H9 (cell line): ENCODE results near the gene SACM1L. TPM values are rescaled to one million over a fixed set of nuclear protein-coding genes. Genes with fewer than 3 reads are reported as not detected.

Experiments
- DNase-seq: peaks from one replicate; pipeline ENCODE4 v3.0.0-alpha.2; 2017
- H2AFZ ChIP-seq: one replicate; pipeline ENCODE4 v1.6.1; 2013; ENCODE audit warnings: mild to moderate bottlenecking, low read length, control low read depth, moderate library complexity
- H2AK5ac ChIP-seq: 2 replicates; pipeline ENCODE4 v1.6.1; 2013; ENCODE audit warnings: low read length, control low read depth, mixed read lengths; ENCODE audit not compliant: insufficient read length
- H2BK120ac ChIP-seq: one replicate; pipeline ENCODE4 v1.6.1; 2013; ENCODE audit warnings: low read depth, mild to moderate bottlenecking, low read length, control low read depth, inconsistent platforms; ENCODE audit not compliant: poor library complexity, severe bottlenecking
- H2BK12ac ChIP-seq: 2 replicates; pipeline ENCODE4 v1.6.1; 2013; ENCODE audit warnings: low read length, control low read depth, mixed read lengths, low read depth; ENCODE audit not compliant: insufficient read length
- H2BK15ac ChIP-seq: 2 replicates; pipeline ENCODE4 v1.6.1; 2013; ENCODE audit warnings: low read depth, low read length, control low read depth
- H2BK20ac ChIP-seq: one replicate; pipeline ENCODE4 v1.6.1; 2013; ENCODE audit warnings: low read depth, mild to moderate bottlenecking, low read length, control low read depth, inconsistent platforms; ENCODE audit not compliant: poor library complexity, severe bottlenecking
- H2BK5ac ChIP-seq: 2 replicates; pipeline ENCODE4 v1.6.1; 2013; ENCODE audit warnings: low read length, control low read depth, mixed read lengths; ENCODE audit not compliant: insufficient read length
- H3K14ac ChIP-seq: 2 replicates; pipeline ENCODE4 v1.6.1; 2013; ENCODE audit warnings: low read length, control low read depth; ENCODE audit not compliant: insufficient read depth
- H3K18ac ChIP-seq: 2 replicates; pipeline ENCODE4 v1.6.1; 2013; ENCODE audit warnings: low read depth, mild to moderate bottlenecking, mixed read lengths, low read length, control low read depth; ENCODE audit not compliant: insufficient read length
- H3K23ac ChIP-seq: 2 replicates; pipeline ENCODE4 v1.6.1; 2013; ENCODE audit warnings: low read length, control low read depth, mixed read lengths, low read depth; ENCODE audit not compliant: insufficient read length
- H3K23me2 ChIP-seq: 2 replicates; pipeline ENCODE4 v1.6.1; 2013; ENCODE audit warnings: low read depth, mild to moderate bottlenecking, mixed read lengths, low read length, control low read depth; ENCODE audit not compliant: insufficient read length, poor library complexity, severe bottlenecking
- H3K27ac ChIP-seq: 2 replicates; pipeline ENCODE4 v1.5.1; 2013; ENCODE audit warnings: low read length, control low read depth, mixed read lengths, low read depth; ENCODE audit not compliant: insufficient read length
- H3K27me3 ChIP-seq: 2 replicates; pipeline ENCODE4 v1.6.1; 2013; ENCODE audit warnings: low read length, control low read depth, inconsistent platforms; ENCODE audit not compliant: insufficient read depth
- H3K4ac ChIP-seq: 2 replicates; pipeline ENCODE4 v1.6.1; 2013; ENCODE audit warnings: low read depth, mild to moderate bottlenecking, control low read depth, inconsistent platforms, low read length, moderate library complexity
- H3K4me1 ChIP-seq: 2 replicates; pipeline ENCODE4 v1.6.1; 2013; ENCODE audit warnings: low read length, control low read depth, inconsistent platforms; ENCODE audit not compliant: insufficient read depth
- H3K4me2 ChIP-seq: 2 replicates; pipeline ENCODE4 v1.6.1; 2013; ENCODE audit warnings: low read length, control low read depth, mixed read lengths; ENCODE audit not compliant: insufficient read length, insufficient read depth
- H3K56ac ChIP-seq: 2 replicates; pipeline ENCODE4 v1.6.1; 2013; ENCODE audit warnings: low read depth, mild to moderate bottlenecking, mixed read lengths, low read length, control low read depth; ENCODE audit not compliant: insufficient read length
- H3K79me1 ChIP-seq: 2 replicates; pipeline ENCODE4 v1.6.1; 2013; ENCODE audit warnings: low read depth, mild to moderate bottlenecking, moderate library complexity, low read length, control low read depth, inconsistent platforms; ENCODE audit not compliant: insufficient read depth, poor library complexity, severe bottlenecking
- H3K79me2 ChIP-seq: 2 replicates; pipeline ENCODE4 v1.6.1; 2013; ENCODE audit warnings: low read length, control low read depth, inconsistent platforms; ENCODE audit not compliant: insufficient read depth
- H3K9ac ChIP-seq: 2 replicates; pipeline ENCODE4 v1.6.1; 2013; ENCODE audit warnings: low read length, control low read depth, mixed read lengths; ENCODE audit not compliant: insufficient read length; ENCODE audit errors: extremely low read depth
- H3K9me3 ChIP-seq: one replicate; pipeline ENCODE4 v1.6.1; 2013; ENCODE audit warnings: low read depth, low read length, inconsistent platforms; ENCODE audit not compliant: control insufficient read depth
- H3T11ph ChIP-seq: one replicate; pipeline ENCODE4 v1.6.1; 2013; ENCODE audit warnings: mild to moderate bottlenecking, low read length, control low read depth, inconsistent platforms
- H4K20me1 ChIP-seq: one replicate; pipeline ENCODE4 v1.6.1; 2013; ENCODE audit not compliant: control insufficient read depth, insufficient read length, insufficient read depth
- H4K5ac ChIP-seq: 2 replicates; pipeline ENCODE4 v1.6.1; 2013; ENCODE audit warnings: low read depth, mild to moderate bottlenecking, mixed read lengths, low read length, control low read depth; ENCODE audit not compliant: insufficient read length
- H4K8ac ChIP-seq: replicated peaks from 2 replicates; pipeline ENCODE4 v1.6.1; 2013; ENCODE audit warnings: low read length, control low read depth, mixed read lengths, low read depth; ENCODE audit not compliant: insufficient read length
- H4K91ac ChIP-seq: 2 replicates; pipeline ENCODE4 v1.6.1; 2013; ENCODE audit warnings: low read depth, mild to moderate bottlenecking, moderate library complexity, mixed read lengths, low read length, control low read depth; ENCODE audit not compliant: insufficient read length
- H3K27ac Mint-ChIP-seq, 3 experiments: 2 replicates in 2 of 3; 3 replicates in 1 of 3; pipeline ENCODE4 v1.8.0; 2020 to 2021; ENCODE audit warnings: mixed read lengths in 3 of 3, mild to moderate bottlenecking in 1 of 3, moderate library complexity in 1 of 3
- H3K27me3 Mint-ChIP-seq: 2 replicates; pipeline ENCODE4 v1.8.0; 2021; ENCODE audit warnings: low read depth, mild to moderate bottlenecking, moderate library complexity, mixed read lengths
- H3K36me3 Mint-ChIP-seq, 3 experiments: 2 replicates in 2 of 3; 3 replicates in 1 of 3; pipeline ENCODE4 v1.8.0; 2020 to 2021; ENCODE audit warnings: low read depth in 3 of 3, mixed read lengths in 3 of 3; ENCODE audit not compliant: insufficient read depth in 1 of 3
- H3K4me1 Mint-ChIP-seq, 2 experiments: 2 replicates each; pipeline ENCODE4 v1.8.0; 2020; ENCODE audit warnings: mixed read lengths in 2 of 2
- H3K4me3 Mint-ChIP-seq, 2 experiments: 2 replicates in 1 of 2; 3 replicates in 1 of 2; pipeline ENCODE4 v1.8.0; 2020 to 2021; ENCODE audit warnings: mild to moderate bottlenecking in 2 of 2, mixed read lengths in 2 of 2, moderate library complexity in 1 of 2
- H3K9me3 Mint-ChIP-seq, 2 experiments: 2 replicates in 1 of 2; 3 replicates in 1 of 2; pipeline ENCODE4 v1.8.0; 2020; ENCODE audit warnings: mild to moderate bottlenecking in 2 of 2, mixed read lengths in 2 of 2, moderate library complexity in 1 of 2
- WGBS: extraction: QIAGEN DNeasy Blood & Tissue Kit; methylation state at CpG from one replicate; pipeline ENCODE4 v1.1.7; 2013; ENCODE audit warnings: missing lambda C conversion rate, low lambda C conversion rate, mixed read lengths; ENCODE audit not compliant: insufficient read length; ENCODE audit errors: extremely low coverage; 5-methylcytosine and 5-hydroxymethylcytosine counted together
- total RNA-seq: library from RNA; stranded (reverse); gene quantifications from 2 replicates; pipeline ENCODE4 v1.2.1, GENCODE V29; 2021
- TF ChIP-seq, protein P1 (sequence below): fragments of 200-600 bp; sonication (generic); conservative IDR thresholded peaks from 3 replicates; pipeline ENCODE4 v1.8.0; 2021; ENCODE audit warnings: antibody characterized with exemption, mild to moderate bottlenecking

Gene SACM1L
- total RNA-seq, 1 experiment from 2014 or later: 52.8 TPM

DNA sequence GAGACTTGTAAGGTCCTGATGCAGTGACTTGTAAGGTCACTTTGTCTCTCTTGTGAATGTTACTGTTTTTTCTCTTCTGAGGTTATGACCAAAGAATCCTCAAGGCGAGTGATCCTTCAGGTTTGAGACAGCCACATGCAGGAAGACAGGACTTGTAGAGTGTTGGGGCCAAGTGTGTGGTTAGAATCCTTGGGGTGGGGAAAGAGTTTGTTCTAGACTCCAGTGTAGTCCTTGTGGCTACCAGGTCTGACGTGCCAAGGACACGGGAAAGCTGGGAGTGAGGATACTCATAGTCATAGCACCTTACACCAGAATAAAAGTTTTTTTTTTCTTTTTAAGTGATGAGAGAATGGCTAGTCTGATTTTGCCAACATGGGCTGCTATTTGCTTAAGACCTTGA is 7.3 kb upstream of the SACM1L start:
- Histone ChIP-seq H3K23ac (no peak overlapping the region), H2BK5ac (no peak overlapping the region), H2BK12ac (no peak overlapping the region), H3K4ac (no peak overlapping the region), H3K79me2 (no peaks in the 10 kb centered on the region), H4K5ac (no peak overlapping the region), H2BK120ac (no peak overlapping the region), H4K8ac (no peak overlapping the region), H3T11ph (no peak overlapping the region), H4K91ac (no peak overlapping the region), H2BK20ac (no peak overlapping the region), H3K4me1 (peaks cover 13% of the 10 kb centered on the region), H3K56ac (no peak overlapping the region), H3K79me1 (no peaks in the 10 kb centered on the region), H3K27ac (no peak overlapping the region), H3K27me3 (no peaks in the 10 kb centered on the region), H3K23me2 (no peaks in the 10 kb centered on the region), H2AK5ac (no peak overlapping the region), H3K9ac (no peak overlapping the region), H2AFZ (no peak overlapping the region), H3K18ac (no peak overlapping the region), H3K9me3 (no peaks in the 10 kb centered on the region), H3K14ac (no peak overlapping the region), H3K4me2 (no peak overlapping the region), H2BK15ac (no peak overlapping the region), H4K20me1 (no peaks in the 10 kb centered on the region)
- Mint-ChIP-seq H3K9me3 (peaks cover 3 to 6% of the 10 kb centered on the region in 2 experiments; a peak in 4 of 5 replicates), H3K4me3 (no peak overlapping the region), H3K36me3 (peaks cover 18 to 46% (median 33%) of the 10 kb centered on the region in 3 experiments; a peak in 6 of 7 replicates), H3K4me1 (peaks cover 48% of the 10 kb centered on the region in 2 experiments), H3K27ac (peak overlapping the region in 1 of 3 experiments; percentile 55; a peak in 1 of 7 replicates), H3K27me3 (no peaks in the 10 kb centered on the region)
- DNase-seq: no peak
- WGBS: no CpG with 5 or more reads among the region's 3 CpGs
- TF ChIP-seq, protein P1, sequence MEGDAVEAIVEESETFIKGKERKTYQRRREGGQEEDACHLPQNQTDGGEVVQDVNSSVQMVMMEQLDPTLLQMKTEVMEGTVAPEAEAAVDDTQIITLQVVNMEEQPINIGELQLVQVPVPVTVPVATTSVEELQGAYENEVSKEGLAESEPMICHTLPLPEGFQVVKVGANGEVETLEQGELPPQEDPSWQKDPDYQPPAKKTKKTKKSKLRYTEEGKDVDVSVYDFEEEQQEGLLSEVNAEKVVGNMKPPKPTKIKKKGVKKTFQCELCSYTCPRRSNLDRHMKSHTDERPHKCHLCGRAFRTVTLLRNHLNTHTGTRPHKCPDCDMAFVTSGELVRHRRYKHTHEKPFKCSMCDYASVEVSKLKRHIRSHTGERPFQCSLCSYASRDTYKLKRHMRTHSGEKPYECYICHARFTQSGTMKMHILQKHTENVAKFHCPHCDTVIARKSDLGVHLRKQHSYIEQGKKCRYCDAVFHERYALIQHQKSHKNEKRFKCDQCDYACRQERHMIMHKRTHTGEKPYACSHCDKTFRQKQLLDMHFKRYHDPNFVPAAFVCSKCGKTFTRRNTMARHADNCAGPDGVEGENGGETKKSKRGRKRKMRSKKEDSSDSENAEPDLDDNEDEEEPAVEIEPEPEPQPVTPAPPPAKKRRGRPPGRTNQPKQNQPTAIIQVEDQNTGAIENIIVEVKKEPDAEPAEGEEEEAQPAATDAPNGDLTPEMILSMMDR: no peak
